BLaER1 (cell line): ENCODE data around the gene PTPRG.
A peak's percentile ranks its signal among the peaks of the same experiment; 100 is the strongest.

Experiments
- H3K27ac ChIP-seq: shearing (Covaris generic); formaldehyde crosslinking; 2 replicates; pipeline ENCODE4 v1.8.1; 2022
- H3K27me3 ChIP-seq: shearing (Covaris generic); formaldehyde crosslinking; 2 replicates; pipeline ENCODE4 v1.8.1; 2022
- H3K36me3 ChIP-seq: shearing (Covaris generic); formaldehyde crosslinking; 2 replicates; pipeline ENCODE4 v1.8.1; 2022
- H3K4me1 ChIP-seq: shearing (Covaris generic); formaldehyde crosslinking; 2 replicates; pipeline ENCODE4 v1.8.1; 2022
- H3K4me2 ChIP-seq: shearing (Covaris generic); formaldehyde crosslinking; 2 replicates; pipeline ENCODE4 v1.8.1; 2022
- H3K4me3 ChIP-seq: shearing (Covaris generic); formaldehyde crosslinking; 2 replicates; pipeline ENCODE4 v1.8.1; 2022
- H3K9ac ChIP-seq: shearing (Covaris generic); formaldehyde crosslinking; 2 replicates; pipeline ENCODE4 v1.8.1; 2022
- H3K9me3 ChIP-seq: shearing (Covaris generic); formaldehyde crosslinking; 2 replicates; pipeline ENCODE4 v1.8.1; 2022
- H4K20me1 ChIP-seq: shearing (Covaris generic); formaldehyde crosslinking; 2 replicates; pipeline ENCODE4 v1.8.1; 2022
- Cebpa-rat ChIP-seq: shearing (Covaris generic); IDR thresholded peaks from 2 replicates; pipeline ENCODE4 v1.8.1; 2022

Gene PTPRG

DNA sequence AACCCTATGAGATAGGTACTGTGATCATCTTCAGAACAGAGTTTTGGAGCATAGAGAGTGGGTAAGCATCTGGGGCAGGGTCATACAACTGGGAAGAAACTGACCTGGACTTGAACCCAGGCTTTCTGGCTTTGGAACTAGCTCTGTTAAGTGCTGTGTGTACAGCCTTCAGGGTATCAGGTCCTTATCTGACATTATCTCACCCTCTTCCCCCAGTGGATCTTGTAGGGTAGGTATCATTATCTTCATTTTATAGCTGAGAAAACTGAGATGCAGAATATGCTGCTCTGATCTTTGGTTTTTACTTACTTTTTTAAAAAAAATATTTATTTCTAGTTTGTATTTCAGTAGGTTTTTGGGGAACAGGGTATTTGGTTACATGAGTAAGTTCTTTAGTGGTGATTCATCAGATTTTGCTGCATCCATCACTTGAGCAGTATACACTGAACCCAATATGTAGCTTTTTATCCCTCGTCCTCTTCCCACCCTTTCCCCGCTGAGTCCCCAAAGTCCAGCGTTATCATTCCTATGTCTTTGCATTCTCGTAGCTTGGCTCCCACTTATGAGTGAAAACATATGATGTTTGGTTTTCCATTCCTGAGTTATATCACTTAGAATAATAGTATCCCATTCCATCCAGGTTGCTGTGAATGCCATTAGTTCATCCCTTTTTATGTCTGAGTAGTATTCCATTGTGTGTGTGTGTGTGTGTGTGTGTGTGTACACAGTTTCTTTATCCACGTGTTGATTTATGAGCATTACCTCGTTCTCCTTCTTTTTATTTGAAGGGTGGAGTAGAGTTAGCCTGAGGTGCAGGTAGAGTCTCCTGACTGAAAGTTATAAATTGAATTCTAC is 271.2 kb downstream of the PTPRG start:
- H4K20me1 ChIP-seq, result no peaks in the 10 kb centered on the region
- H3K9me3 ChIP-seq, result no peaks in the 10 kb centered on the region
- no peak overlapping the region for H3K27ac ChIP-seq
- H3K36me3 ChIP-seq, result no peaks in the 10 kb centered on the region
- no peaks in the 10 kb centered on the region for H3K27me3 ChIP-seq
- TF ChIP-seq Cebpa-rat, result no peak
- H3K9ac ChIP-seq, result no peak overlapping the region
- H3K4me2 ChIP-seq, result no peak overlapping the region
- H3K4me3 ChIP-seq, result no peak overlapping the region
- H3K4me1 ChIP-seq, result peaks cover 17% of the 10 kb centered on the region

GRCh38 chr3:61839256-61839655 is 277.9 kb downstream of the PTPRG start:
- H3K27me3 ChIP-seq, result no peaks in the 10 kb centered on the region
- H3K4me1 ChIP-seq, result no peaks in the 10 kb centered on the region
- H4K20me1 ChIP-seq, result no peaks in the 10 kb centered on the region
- H3K4me2 ChIP-seq, result no peak overlapping the region
- no peak overlapping the region for H3K9ac ChIP-seq
- H3K9me3 ChIP-seq, result no peaks in the 10 kb centered on the region
- TF ChIP-seq Cebpa-rat, result no peak
- no peaks in the 10 kb centered on the region for H3K36me3 ChIP-seq
- H3K27ac ChIP-seq, result no peak overlapping the region
- H3K4me3 ChIP-seq, result no peak overlapping the region

- no peak overlapping the region for H3K27ac ChIP-seq
- H3K4me3 ChIP-seq, result no peak overlapping the region
- H3K9me3 ChIP-seq, result no peaks in the 10 kb centered on the region
- no peaks in the 10 kb centered on the region for H4K20me1 ChIP-seq
- H3K4me1 ChIP-seq, result no peaks in the 10 kb centered on the region
- no peak for TF ChIP-seq Cebpa-rat
- no peak overlapping the region for H3K4me2 ChIP-seq
- H3K9ac ChIP-seq, result no peak overlapping the region
- no peaks in the 10 kb centered on the region for H3K36me3 ChIP-seq
- no peaks in the 10 kb centered on the region for H3K27me3 ChIP-seq
Measured at GRCh38 chr3:61841111-61841845, 279.9 kb downstream of the PTPRG start.

- H4K20me1 ChIP-seq, result no peaks in the 10 kb centered on the region
- no peak overlapping the region for H3K9ac ChIP-seq
- no peak for TF ChIP-seq Cebpa-rat
- H3K27me3 ChIP-seq, result no peaks in the 10 kb centered on the region
- H3K36me3 ChIP-seq, result no peaks in the 10 kb centered on the region
- H3K4me1 ChIP-seq, result no peaks in the 10 kb centered on the region
- H3K4me2 ChIP-seq, result no peak overlapping the region
- H3K27ac ChIP-seq, result no peak overlapping the region
- no peak overlapping the region for H3K4me3 ChIP-seq
- no peaks in the 10 kb centered on the region for H3K9me3 ChIP-seq
Measured at GRCh38 chr3:61841988-61842387, 280.6 kb downstream of the PTPRG start.

DNA sequence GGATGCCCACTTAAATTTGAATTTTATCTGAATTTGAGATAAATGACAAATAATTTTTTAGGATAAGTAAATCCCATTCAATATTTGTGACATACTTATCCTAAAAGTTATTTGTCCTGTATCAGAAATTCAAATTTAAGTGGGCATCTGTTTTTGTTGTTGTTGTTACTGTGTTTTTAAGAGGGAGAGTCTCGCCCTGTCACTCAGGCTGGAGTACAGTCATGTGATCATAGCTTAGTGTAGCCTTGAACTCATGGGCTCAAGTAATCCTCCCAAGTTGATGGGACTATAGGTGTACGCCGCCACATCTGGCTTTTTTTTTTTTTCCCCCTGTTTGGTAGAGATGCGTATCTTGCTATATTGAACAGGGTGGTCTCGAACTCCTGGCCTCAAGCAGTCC is 283.0 kb downstream of the PTPRG start:
- no peak overlapping the region for H3K27ac ChIP-seq
- H3K4me1 ChIP-seq, result peaks cover 16% of the 10 kb centered on the region
- H3K27me3 ChIP-seq, result no peaks in the 10 kb centered on the region
- H3K9me3 ChIP-seq, result no peaks in the 10 kb centered on the region
- no peak for TF ChIP-seq Cebpa-rat
- H3K9ac ChIP-seq, result no peak overlapping the region
- H3K4me2 ChIP-seq, result no peak overlapping the region
- H3K4me3 ChIP-seq, result no peak overlapping the region
- H3K36me3 ChIP-seq, result no peaks in the 10 kb centered on the region
- no peaks in the 10 kb centered on the region for H4K20me1 ChIP-seq

DNA sequence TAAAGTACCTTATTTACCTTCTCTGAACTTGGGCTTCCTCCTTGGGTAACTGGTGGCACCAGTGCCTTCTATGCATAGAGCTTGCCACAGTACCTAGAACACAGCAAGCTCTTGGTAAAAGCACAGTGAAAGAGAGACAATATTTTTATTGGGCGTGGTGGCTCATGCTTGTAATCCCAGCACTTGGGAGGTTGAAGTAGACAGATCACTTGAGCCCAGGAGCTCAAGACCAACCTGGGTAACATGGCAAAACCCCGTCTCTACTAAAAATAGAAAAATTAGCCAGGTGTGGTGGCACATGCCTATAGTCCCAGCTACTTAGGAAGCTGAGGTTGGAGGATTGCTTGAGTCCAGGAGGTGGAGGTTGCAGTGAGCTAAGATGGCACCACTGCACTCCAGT is 285.1 kb downstream of the PTPRG start:
- no peaks in the 10 kb centered on the region for H4K20me1 ChIP-seq
- H3K36me3 ChIP-seq, result no peaks in the 10 kb centered on the region
- H3K27ac ChIP-seq, result no peak overlapping the region
- no peak overlapping the region for H3K4me2 ChIP-seq
- no peak for TF ChIP-seq Cebpa-rat
- H3K9ac ChIP-seq, result no peak overlapping the region
- H3K9me3 ChIP-seq, result no peaks in the 10 kb centered on the region
- no peaks in the 10 kb centered on the region for H3K27me3 ChIP-seq
- H3K4me1 ChIP-seq, result peaks cover 18% of the 10 kb centered on the region
- no peak overlapping the region for H3K4me3 ChIP-seq

DNA sequence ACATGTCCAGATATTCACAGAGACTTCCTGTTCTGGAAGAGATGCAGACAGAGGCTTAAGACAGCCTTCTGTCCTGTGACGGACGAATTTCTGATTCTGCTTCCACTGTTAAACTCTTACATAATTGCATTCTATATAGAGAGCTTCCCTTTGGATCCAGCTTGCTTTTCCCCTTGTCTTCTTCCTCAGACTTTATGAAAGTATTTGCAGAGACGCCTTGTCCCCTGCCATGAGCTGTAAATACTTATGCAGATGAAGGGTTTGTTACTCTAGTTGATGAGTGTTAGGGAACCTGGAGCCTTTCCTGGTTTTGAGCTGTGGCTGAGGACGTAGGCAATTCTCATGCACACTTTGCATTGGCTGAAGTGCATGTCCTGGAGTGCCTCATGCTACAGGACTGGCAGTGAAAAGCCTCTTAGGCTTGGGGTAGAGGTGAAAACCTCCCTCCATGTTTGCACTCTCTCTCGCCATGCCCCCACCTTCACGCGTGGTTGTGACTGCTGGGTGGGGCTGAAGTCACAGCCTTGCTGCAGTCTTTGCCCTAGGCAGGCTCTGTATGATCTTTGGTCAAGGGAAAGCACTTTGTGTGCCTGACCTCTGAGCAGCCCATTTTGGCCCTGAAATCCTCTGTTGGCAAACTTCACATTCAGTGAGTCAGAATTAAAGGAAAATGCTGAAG is 286.6 kb downstream of the PTPRG start:
- Histone ChIP-seq H4K20me1 (no peaks in the 10 kb centered on the region), H3K9me3 (no peaks in the 10 kb centered on the region), H3K27me3 (no peaks in the 10 kb centered on the region), H3K4me1 (peaks cover 18% of the 10 kb centered on the region), H3K9ac (no peak overlapping the region), H3K36me3 (no peaks in the 10 kb centered on the region), H3K4me3 (no peak overlapping the region), H3K27ac (no peak overlapping the region), H3K4me2 (peak overlapping the region; percentile 53; the same call in 1 of the 2 replicates)
- no peak for TF ChIP-seq Cebpa-rat

DNA sequence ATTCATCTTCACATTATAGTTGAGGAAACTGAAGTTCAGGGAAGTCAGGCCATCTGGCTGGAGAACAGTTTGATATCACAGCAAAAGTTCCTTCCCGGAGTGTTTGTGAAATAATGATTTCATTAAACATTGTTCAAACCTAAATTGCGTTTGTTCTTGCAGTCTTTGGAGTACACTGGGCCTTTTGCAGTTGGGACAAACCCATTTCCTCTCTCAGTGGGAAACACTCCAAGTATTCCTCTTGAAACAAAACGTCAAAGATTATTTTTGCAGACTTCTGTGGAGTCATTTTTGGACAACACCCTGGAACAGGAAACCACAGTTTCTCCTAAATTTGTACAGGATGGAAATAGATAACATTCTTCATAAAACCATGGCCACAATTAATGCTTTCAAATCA is 287.5 kb downstream of the PTPRG start:
- no peak overlapping the region for H3K9ac ChIP-seq
- peak overlapping the region; percentile 53 for H3K4me2 ChIP-seq
- no peaks in the 10 kb centered on the region for H3K9me3 ChIP-seq
- H3K4me1 ChIP-seq, result peaks cover 20% of the 10 kb centered on the region
- H3K4me3 ChIP-seq, result no peak overlapping the region
- no peak overlapping the region for H3K27ac ChIP-seq
- no peaks in the 10 kb centered on the region for H4K20me1 ChIP-seq
- H3K36me3 ChIP-seq, result no peaks in the 10 kb centered on the region
- TF ChIP-seq Cebpa-rat, result no peak
- no peaks in the 10 kb centered on the region for H3K27me3 ChIP-seq

GRCh38 chr3:61853912-61854311 is 292.5 kb downstream of the PTPRG start:
- Histone ChIP-seq H3K4me1 (peaks cover 11% of the 10 kb centered on the region), H3K27ac (no peak overlapping the region), H4K20me1 (no peaks in the 10 kb centered on the region), H3K9me3 (no peaks in the 10 kb centered on the region), H3K27me3 (no peaks in the 10 kb centered on the region), H3K4me2 (no peak overlapping the region), H3K4me3 (no peak overlapping the region), H3K9ac (no peak overlapping the region), H3K36me3 (no peaks in the 10 kb centered on the region)
- TF ChIP-seq Cebpa-rat, result no peak

- H3K9ac ChIP-seq, result no peak overlapping the region
- no peaks in the 10 kb centered on the region for H3K36me3 ChIP-seq
- no peaks in the 10 kb centered on the region for H3K9me3 ChIP-seq
- no peak overlapping the region for H3K27ac ChIP-seq
- 0 out of 2 replicates have a peak, but pooled peaks cover 4% of the 10 kb centered on the region for H3K4me1 ChIP-seq
- no peaks in the 10 kb centered on the region for H3K27me3 ChIP-seq
- TF ChIP-seq Cebpa-rat, result no peak
- no peak overlapping the region for H3K4me3 ChIP-seq
- H3K4me2 ChIP-seq, result no peak overlapping the region
- H4K20me1 ChIP-seq, result no peaks in the 10 kb centered on the region
Measured at GRCh38 chr3:61855211-61855610, 293.8 kb downstream of the PTPRG start.
